GM12878 (cell line): ENCODE data around the gene PAN3. TPM values are rescaled to one million over a fixed set of nuclear protein-coding genes. Genes with fewer than 3 reads are reported as not detected.

Experiments used
- ATAC-seq: fragments of 200-7000 bp; cut with Tn5 transposase; 3 replicates; pipeline ENCODE4 v1.9.1; 2020; ENCODE audit warnings: mild to moderate bottlenecking, moderate library complexity
- BruUV-seq: library from RNA; stranded (reverse); fragments of 400-500 nt; replicated peaks from 2 replicates; lab custom pipeline; 2021; lab: Mats Ljungman, UMichigan
- CTCF ChIA-PET: fragments of 300-600 bp; sonication (Branson Sonifier 250); formaldehyde crosslinking; extraction: SDS; loops from one replicate; lab custom pipeline; 2021; ENCODE audit warnings: inconsistent platforms; lab: Yijun Ruan, JAX
- POLR2A ChIA-PET: fragments of 350-600 bp; formaldehyde crosslinking; extraction: SDS; loops from one replicate; lab custom pipeline; 2021; ENCODE audit warnings: inconsistent platforms; lab: Charles Lee
- RAD21 ChIA-PET: fragments of 300-600 bp; sonication (Branson Sonifier 250); formaldehyde crosslinking; loops from one replicate; lab custom pipeline; 2023; ENCODE audit warnings: antibody characterized with exemption; ENCODE audit not compliant: unreplicated experiment; lab: Charles Lee
- SMC1A ChIA-PET: fragments of 300-600 bp; sonication (Branson Sonifier 250); formaldehyde crosslinking; loops from one replicate; lab custom pipeline; 2023; ENCODE audit not compliant: unreplicated experiment, uncharacterized antibody; lab: Charles Lee
- DNase-seq: peaks from one replicate; pipeline ENCODE4 v3.0.0-alpha.2; 2011; ENCODE audit warnings: low read depth, low spot score
- FAIRE-seq: peaks from 3 replicates; lab custom pipeline; 2011; peaks lifted over from hg19 to GRCh38; lab: Jason Lieb, UNC
- H2AFZ ChIP-seq: 2 replicates; pipeline ENCODE4 v1.6.0; 2011; ENCODE audit warnings: low read depth, low read length, control low read depth; ENCODE audit not compliant: control insufficient read depth
- H3K27ac ChIP-seq: 2 replicates; pipeline ENCODE4 v1.5.1; 2011; ENCODE audit warnings: control low read depth; ENCODE audit not compliant: control insufficient read depth, insufficient read depth
- H3K27me3 ChIP-seq, 2 experiments: replicated peaks in 1 of 2; 2 replicates each; pipeline versions ENCODE4 v1.6.0 to v1.6.1; 2011; ENCODE audit warnings: low read length in 1 of 2; ENCODE audit not compliant: control insufficient read depth in 2 of 2, insufficient read depth in 2 of 2
- H3K36me3 ChIP-seq, 2 experiments: 2 replicates each; pipeline ENCODE4 v1.5.1; 2011; ENCODE audit warnings: low read length in 1 of 2; ENCODE audit not compliant: control insufficient read depth in 2 of 2, insufficient read depth in 2 of 2
- H3K4me1 ChIP-seq: 2 replicates; pipeline ENCODE4 v1.6.1; 2011; ENCODE audit warnings: mild to moderate bottlenecking, low read length, moderate library complexity, mixed read lengths; ENCODE audit not compliant: control insufficient read depth, insufficient read depth
- H3K4me2 ChIP-seq: 2 replicates; pipeline ENCODE4 v1.6.0; 2011; ENCODE audit warnings: control low read depth; ENCODE audit not compliant: control insufficient read depth, insufficient read depth
- H3K4me3 ChIP-seq: fragments of 200-600 bp; sonication (generic); 2 replicates; pipeline ENCODE4 v1.5.1; 2016
- H3K79me2 ChIP-seq: 2 replicates; pipeline ENCODE4 v1.6.0; 2011; ENCODE audit warnings: low read length; ENCODE audit not compliant: control insufficient read depth, insufficient read depth
- H3K9ac ChIP-seq: 2 replicates; pipeline ENCODE4 v1.8.0; 2011; ENCODE audit warnings: low read length, control low read depth, mixed read lengths; ENCODE audit not compliant: control insufficient read depth, insufficient read depth
- H3K9me3 ChIP-seq: replicated peaks from 3 replicates; pipeline ENCODE4 v1.5.1; 2011; ENCODE audit warnings: mild to moderate bottlenecking, low read length; ENCODE audit not compliant: control insufficient read depth, insufficient read depth
- H4K20me1 ChIP-seq: 2 replicates; pipeline ENCODE4 v1.6.0; 2011; ENCODE audit not compliant: control insufficient read depth, insufficient read depth
- FOS ChIP-seq: IDR thresholded peaks from 3 replicates; pipeline ENCODE4 v1.6.1; 2011; ENCODE audit warnings: borderline replicate concordance; ENCODE audit not compliant: insufficient read length; ENCODE audit errors: extremely low read depth
- FOXM1 ChIP-seq: IDR thresholded peaks from 2 replicates; pipeline ENCODE4 v1.6.1; 2012; ENCODE audit warnings: low read depth, mild to moderate bottlenecking, inconsistent platforms, low read length, moderate library complexity
- GABPA ChIP-seq: IDR thresholded peaks from 2 replicates; pipeline ENCODE4 v1.6.1; 2014; ENCODE audit warnings: antibody characterized with exemption, low read depth, mild to moderate bottlenecking, inconsistent platforms
- USF1 ChIP-seq: IDR thresholded peaks from 2 replicates; pipeline ENCODE4 v1.6.1; 2011; ENCODE audit warnings: borderline replicate concordance, low read depth, mild to moderate bottlenecking, moderate library complexity, mixed read lengths, low read length; ENCODE audit not compliant: insufficient read depth; ENCODE audit errors: extremely low read length
- ZNF207 ChIP-seq: fragments of 450-650 bp; IDR thresholded peaks from 2 replicates; pipeline ENCODE4 v1.6.1; 2014; ENCODE audit warnings: antibody characterized with exemption, mild to moderate bottlenecking, borderline replicate concordance
- WGBS: methylation state at CpG from one replicate; pipeline ENCODE4 v1.1.6; 2016; ENCODE audit warnings: low lambda C conversion rate; ENCODE audit not compliant: insufficient replicate concordance, insufficient coverage; ENCODE audit errors: missing lambda C conversion rate; 5-methylcytosine and 5-hydroxymethylcytosine counted together
- in situ Hi-C: fragments of 300-500 bp; cut with MboI; formaldehyde crosslinking; loops from 9 replicates; pipeline ENCODE4 v1.14.3; 2018; ENCODE audit warnings: mixed read lengths
- intact Hi-C: fragments of 100-400 bp; cut with micrococcal nuclease; formaldehyde crosslinking; loops from one replicate; pipeline ENCODE4 v1.14.2; 2022; ENCODE audit not compliant: unreplicated experiment
- polyA plus RNA-seq, 11 experiments: library from polyadenylated mRNA; depleted of rRNA in 4 of 11; unstranded in 6 of 11; stranded (reverse) in 5 of 11; fragments of >200 nt; fragmentation: Nextera tagmentation in 4 of 11; fragmentation: Illumina TruSeq in 1 of 11; extraction: Ambion mirVana in 4 of 11; extraction: Trizol in 1 of 11; gene quantifications; 1 replicate in 1 of 11; 2 replicates in 10 of 11; pipeline versions ENCODE4 v1.2.1 to v1.2.3, GENCODE V29; 2011 to 2016; ENCODE audit warnings: inconsistent platforms in 2 of 11, missing spikeins in 2 of 11, low read depth in 1 of 11
- total RNA-seq, 4 experiments: library from RNA; depleted of rRNA in 3 of 4; stranded (reverse); fragments of >200 nt in 3 of 4; fragmentation: Illumina TruSeq in 1 of 4; extraction: Trizol in 1 of 4; gene quantifications; 2 replicates each; pipeline versions ENCODE4 v1.2.1 to v1.2.3, GENCODE V29; 2013 to 2021
- TF ChIP-seq, protein P1 (sequence below): fragments of 450-650 bp; IDR thresholded peaks from 2 replicates; pipeline ENCODE4 v1.6.1; 2018; ENCODE audit warnings: mild to moderate bottlenecking, low read depth, moderate library complexity; ENCODE audit not compliant: partially characterized antibody

Gene PAN3
- total and polyA plus RNA-seq, 10 of the 15 experiments (the other 5 are each of a cell fraction or from before 2014, with no cell fraction given) = 13.0 to 33.3 (median 19.9) TPM

DNA sequence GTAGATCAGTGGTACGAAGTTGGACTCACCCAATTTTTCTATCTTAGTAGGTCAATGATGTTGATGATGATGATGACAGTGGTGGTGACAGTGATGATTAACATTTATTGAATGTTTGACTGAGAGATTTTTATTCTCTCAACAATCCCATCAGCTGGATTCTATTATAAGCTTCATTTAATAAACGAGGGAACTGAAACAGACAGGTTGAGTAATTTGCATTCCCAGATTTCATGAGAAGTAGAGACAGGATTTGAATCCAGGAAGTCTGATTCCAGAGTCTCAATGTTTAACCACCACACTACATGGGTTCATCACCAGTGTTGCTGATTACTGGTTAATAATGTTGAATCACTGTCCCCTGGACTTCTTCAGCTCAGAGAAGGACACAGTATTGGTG lies 187.7 kb downstream of the PAN3 start:
- H3K27me3 ChIP-seq = no peaks in the 10 kb centered on the region
- ChIA-PET POLR2A (no interaction called here), SMC1A (interaction anchor here (1.0 to 4.7 kb wide), 15 partner anchors 11 to 473 kb away, joined by 3 to 57 read pairs (median 5); partner anchors contain the start of gene POMP), RAD21 (interaction anchor here (0.7 to 2.9 kb wide), 6 partner anchors 11 to 333 kb away, joined by 3 to 20 read pairs (median 3); partner anchors contain the start of gene POMP), CTCF (interaction anchor here (0.6 to 4.7 kb wide), 9 partner anchors 23 to 752 kb away, joined by 3 to 63 read pairs (median 3); no protein-coding TSS in a partner anchor)
- FAIRE-seq (no peak), ATAC-seq (no peak), DNase-seq (no peak)
- no peaks in the 10 kb centered on the region for H3K79me2 ChIP-seq
- H3K4me1 ChIP-seq = no peaks in the 10 kb centered on the region
- intact Hi-C loops (loop anchor here (10.0 kb wide), 1 partner anchor 149 kb away; no protein-coding TSS in a partner anchor), in situ Hi-C loops (no loop called here)
- no peak overlapping the region for H2AFZ ChIP-seq
- no peak overlapping the region for H3K27ac ChIP-seq
- no TSS peak for BruUV-seq
- TF ChIP-seq ZNF207 (no peak), USF1 (no peak), GABPA (no peak), FOS (no peak), FOXM1 (no peak)
- TF ChIP-seq, protein P1, sequence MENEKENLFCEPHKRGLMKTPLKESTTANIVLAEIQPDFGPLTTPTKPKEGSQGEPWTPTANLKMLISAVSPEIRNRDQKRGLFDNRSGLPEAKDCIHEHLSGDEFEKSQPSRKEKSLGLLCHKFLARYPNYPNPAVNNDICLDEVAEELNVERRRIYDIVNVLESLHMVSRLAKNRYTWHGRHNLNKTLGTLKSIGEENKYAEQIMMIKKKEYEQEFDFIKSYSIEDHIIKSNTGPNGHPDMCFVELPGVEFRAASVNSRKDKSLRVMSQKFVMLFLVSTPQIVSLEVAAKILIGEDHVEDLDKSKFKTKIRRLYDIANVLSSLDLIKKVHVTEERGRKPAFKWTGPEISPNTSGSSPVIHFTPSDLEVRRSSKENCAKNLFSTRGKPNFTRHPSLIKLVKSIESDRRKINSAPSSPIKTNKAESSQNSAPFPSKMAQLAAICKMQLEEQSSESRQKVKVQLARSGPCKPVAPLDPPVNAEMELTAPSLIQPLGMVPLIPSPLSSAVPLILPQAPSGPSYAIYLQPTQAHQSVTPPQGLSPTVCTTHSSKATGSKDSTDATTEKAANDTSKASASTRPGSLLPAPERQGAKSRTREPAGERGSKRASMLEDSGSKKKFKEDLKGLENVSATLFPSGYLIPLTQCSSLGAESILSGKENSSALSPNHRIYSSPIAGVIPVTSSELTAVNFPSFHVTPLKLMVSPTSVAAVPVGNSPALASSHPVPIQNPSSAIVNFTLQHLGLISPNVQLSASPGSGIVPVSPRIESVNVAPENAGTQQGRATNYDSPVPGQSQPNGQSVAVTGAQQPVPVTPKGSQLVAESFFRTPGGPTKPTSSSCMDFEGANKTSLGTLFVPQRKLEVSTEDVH = no peak
- WGBS = 42% methylated on average over 2 of the region's 2 CpGs
- no peaks in the 10 kb centered on the region for H3K36me3 ChIP-seq
- no peaks in the 10 kb centered on the region for H4K20me1 ChIP-seq
- no peak overlapping the region for H3K9ac ChIP-seq
- H3K4me3 ChIP-seq = no peak overlapping the region
- no peak overlapping the region for H3K4me2 ChIP-seq
- no peaks in the 10 kb centered on the region for H3K9me3 ChIP-seq
